Loucy (cell line): ENCODE results near the gene LAMC3.
A peak's percentile ranks its signal among the peaks of the same experiment; 100 is the strongest.

Experiments
- H2AFZ ChIP-seq: fragments of 200-600 bp; sonication (generic); 2 replicates; pipeline ENCODE4 v1.6.0; 2016; ENCODE audit warnings: antibody characterized with exemption, mild to moderate bottlenecking, low read length, moderate library complexity
- H3F3A ChIP-seq: fragments of 200-600 bp; 2 replicates; pipeline ENCODE4 v1.6.0; 2016; ENCODE audit warnings: antibody characterized with exemption, low read depth, mild to moderate bottlenecking
- H3K27me3 ChIP-seq: fragments of 200-600 bp; sonication (generic); 2 replicates; pipeline ENCODE4 v1.6.1; 2014; ENCODE audit warnings: low read length, mild to moderate bottlenecking; ENCODE audit not compliant: insufficient read depth, poor library complexity, severe bottlenecking
- H3K36me3 ChIP-seq: fragments of 200-600 bp; sonication (generic); 2 replicates; pipeline ENCODE4 v1.6.1; 2016; ENCODE audit warnings: low read length; ENCODE audit not compliant: insufficient read depth
- H3K4me1 ChIP-seq: fragments of 200-600 bp; sonication (generic); 2 replicates; pipeline ENCODE4 v1.5.1; 2014; ENCODE audit warnings: low read length, mild to moderate bottlenecking; ENCODE audit not compliant: insufficient read depth, poor library complexity, severe bottlenecking
- H3K4me2 ChIP-seq: fragments of 200-600 bp; sonication (generic); 2 replicates; pipeline ENCODE4 v1.6.0; 2014; ENCODE audit warnings: antibody characterized with exemption, low read length, low read depth, mild to moderate bottlenecking; ENCODE audit not compliant: poor library complexity, severe bottlenecking
- H3K4me3 ChIP-seq: fragments of 200-600 bp; sonication (generic); 2 replicates; pipeline ENCODE4 v1.5.1; 2014; ENCODE audit warnings: low read length, mild to moderate bottlenecking, mixed read lengths; ENCODE audit not compliant: poor library complexity, severe bottlenecking
- H3K79me2 ChIP-seq: fragments of 200-600 bp; sonication (generic); 2 replicates; pipeline ENCODE4 v1.6.1; 2014; ENCODE audit warnings: low read length; ENCODE audit not compliant: insufficient read depth
- H3K9ac ChIP-seq: fragments of 200-600 bp; sonication (generic); 2 replicates; pipeline ENCODE4 v1.6.0; 2014; ENCODE audit warnings: mild to moderate bottlenecking, low read depth, low read length, moderate library complexity; ENCODE audit not compliant: poor library complexity, severe bottlenecking
- H3K9me2 ChIP-seq: fragments of 200-600 bp; sonication (generic); replicated peaks from 2 replicates; pipeline ENCODE4 v1.6.1; 2016; ENCODE audit warnings: low read depth, low read length, mixed read lengths
- H3K9me3 ChIP-seq: fragments of 200-600 bp; sonication (generic); 2 replicates; pipeline ENCODE4 v1.6.1; 2014; ENCODE audit warnings: mild to moderate bottlenecking, antibody characterized with exemption, low read length, low read depth; ENCODE audit not compliant: insufficient read depth
- H4K20me1 ChIP-seq: fragments of 200-600 bp; sonication (generic); 2 replicates; pipeline ENCODE4 v1.6.0; 2014; ENCODE audit warnings: antibody characterized with exemption, low read length, mild to moderate bottlenecking; ENCODE audit not compliant: insufficient read depth, poor library complexity, severe bottlenecking
- EZH2phosphoT487 ChIP-seq: fragments of 200-600 bp; IDR thresholded peaks from 2 replicates; pipeline ENCODE4 v1.6.1; 2018; ENCODE audit warnings: antibody characterized with exemption, mild to moderate bottlenecking, moderate library complexity, borderline replicate concordance
- TF ChIP-seq, protein P1 (sequence below): fragments of 200-600 bp; sonication (generic); conservative IDR thresholded peaks from 2 replicates; pipeline ENCODE4 v1.5.1; 2014; ENCODE audit warnings: mild to moderate bottlenecking, antibody characterized with exemption, low read length

Gene LAMC3

DNA sequence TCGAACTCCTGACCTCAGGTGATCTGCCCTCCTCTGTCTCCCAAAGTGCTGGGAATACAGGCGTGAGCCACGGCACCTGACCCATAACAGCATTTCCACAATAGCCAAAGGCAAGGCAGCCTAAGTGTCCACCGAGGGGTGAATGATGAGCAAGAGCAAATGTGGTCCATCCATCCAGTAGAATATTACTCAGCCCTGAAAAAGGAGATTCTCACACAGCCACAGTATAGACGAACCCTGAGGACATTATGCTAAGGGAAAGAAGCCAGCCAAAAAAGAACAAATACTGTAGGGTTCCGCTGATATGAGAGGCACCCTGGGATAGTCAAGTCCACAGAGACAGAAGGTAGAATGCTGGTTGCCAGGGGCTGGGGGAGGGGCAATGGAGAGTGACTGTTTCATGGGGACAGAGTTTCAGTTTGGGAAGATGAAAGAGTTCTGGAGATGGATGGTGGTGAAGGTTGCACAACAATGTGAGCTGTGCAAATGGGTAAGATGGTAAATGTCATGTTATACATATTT is 7.0 kb downstream of the LAMC3 start:
- H2AFZ ChIP-seq = no peak overlapping the region
- H3F3A ChIP-seq = no peaks in the 10 kb centered on the region
- no peak for TF ChIP-seq EZH2phosphoT487
- TF ChIP-seq, protein P1, sequence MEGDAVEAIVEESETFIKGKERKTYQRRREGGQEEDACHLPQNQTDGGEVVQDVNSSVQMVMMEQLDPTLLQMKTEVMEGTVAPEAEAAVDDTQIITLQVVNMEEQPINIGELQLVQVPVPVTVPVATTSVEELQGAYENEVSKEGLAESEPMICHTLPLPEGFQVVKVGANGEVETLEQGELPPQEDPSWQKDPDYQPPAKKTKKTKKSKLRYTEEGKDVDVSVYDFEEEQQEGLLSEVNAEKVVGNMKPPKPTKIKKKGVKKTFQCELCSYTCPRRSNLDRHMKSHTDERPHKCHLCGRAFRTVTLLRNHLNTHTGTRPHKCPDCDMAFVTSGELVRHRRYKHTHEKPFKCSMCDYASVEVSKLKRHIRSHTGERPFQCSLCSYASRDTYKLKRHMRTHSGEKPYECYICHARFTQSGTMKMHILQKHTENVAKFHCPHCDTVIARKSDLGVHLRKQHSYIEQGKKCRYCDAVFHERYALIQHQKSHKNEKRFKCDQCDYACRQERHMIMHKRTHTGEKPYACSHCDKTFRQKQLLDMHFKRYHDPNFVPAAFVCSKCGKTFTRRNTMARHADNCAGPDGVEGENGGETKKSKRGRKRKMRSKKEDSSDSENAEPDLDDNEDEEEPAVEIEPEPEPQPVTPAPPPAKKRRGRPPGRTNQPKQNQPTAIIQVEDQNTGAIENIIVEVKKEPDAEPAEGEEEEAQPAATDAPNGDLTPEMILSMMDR = no peak
- no peaks in the 10 kb centered on the region for H3K9me2 ChIP-seq
- H3K4me2 ChIP-seq = no peak overlapping the region
- H3K4me1 ChIP-seq = no peaks in the 10 kb centered on the region
- H4K20me1 ChIP-seq = no peaks in the 10 kb centered on the region
- no peaks in the 10 kb centered on the region for H3K36me3 ChIP-seq
- H3K79me2 ChIP-seq = no peaks in the 10 kb centered on the region
- H3K9me3 ChIP-seq = no peaks in the 10 kb centered on the region
- no peak overlapping the region for H3K4me3 ChIP-seq
- H3K27me3 ChIP-seq = no peaks in the 10 kb centered on the region
- H3K9ac ChIP-seq = no peak overlapping the region

DNA sequence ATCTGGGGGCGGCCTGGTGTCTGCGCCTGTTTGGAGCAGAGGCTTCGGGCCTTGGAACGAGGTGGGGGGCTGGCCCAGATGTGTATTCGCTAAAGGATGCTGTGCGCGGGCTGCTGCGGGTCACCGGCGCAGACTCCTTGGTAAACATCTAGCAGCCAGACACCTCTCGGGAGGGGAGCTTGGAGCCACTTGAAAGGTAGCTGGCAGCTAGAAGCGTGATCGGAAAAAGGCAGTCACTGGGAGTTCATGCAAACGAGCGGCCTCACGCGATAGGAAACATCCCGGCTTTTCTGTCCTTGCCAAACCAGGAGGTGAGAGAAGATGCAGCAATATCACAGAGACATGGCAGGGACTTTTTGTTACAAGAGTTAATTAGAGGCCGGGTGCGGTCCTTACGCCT is 8.1 kb downstream of the LAMC3 start:
- H3K36me3 ChIP-seq = no peaks in the 10 kb centered on the region
- no peaks in the 10 kb centered on the region for H3K4me1 ChIP-seq
- no peaks in the 10 kb centered on the region for H3F3A ChIP-seq
- H4K20me1 ChIP-seq = no peaks in the 10 kb centered on the region
- no peak overlapping the region for H3K4me2 ChIP-seq
- no peak overlapping the region for H3K4me3 ChIP-seq
- H3K27me3 ChIP-seq = no peaks in the 10 kb centered on the region
- TF ChIP-seq, protein P1 = no peak
- no peak for TF ChIP-seq EZH2phosphoT487
- no peaks in the 10 kb centered on the region for H3K79me2 ChIP-seq
- H3K9me2 ChIP-seq = no peaks in the 10 kb centered on the region
- H2AFZ ChIP-seq = no peak overlapping the region
- no peaks in the 10 kb centered on the region for H3K9me3 ChIP-seq
- H3K9ac ChIP-seq = no peak overlapping the region

DNA sequence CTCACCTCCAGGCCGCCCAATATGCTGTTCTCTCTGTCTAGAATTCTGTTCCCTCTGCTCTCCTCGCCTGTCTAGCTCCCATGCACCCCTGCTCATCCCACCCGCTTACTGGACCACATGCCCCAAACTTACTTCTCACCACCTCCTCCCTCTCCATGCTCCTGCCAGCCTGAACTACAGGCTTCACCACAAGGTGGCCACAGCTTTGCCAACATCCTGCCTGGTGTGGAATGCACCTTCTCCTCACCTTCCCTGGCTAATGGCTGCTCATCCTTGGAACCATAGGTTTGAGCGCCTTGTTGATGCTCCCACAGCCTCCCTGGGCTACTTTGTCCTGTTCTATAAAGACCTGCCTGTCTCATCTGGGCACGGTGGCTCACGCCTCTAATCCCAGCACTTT is 9.6 kb downstream of the LAMC3 start:
- Histone ChIP-seq H3K4me1 (no peaks in the 10 kb centered on the region), H4K20me1 (no peaks in the 10 kb centered on the region), H3F3A (no peaks in the 10 kb centered on the region), H3K9me3 (no peaks in the 10 kb centered on the region), H3K9me2 (no peaks in the 10 kb centered on the region), H3K4me2 (no peak overlapping the region), H3K79me2 (no peaks in the 10 kb centered on the region), H2AFZ (no peak overlapping the region), H3K4me3 (no peak overlapping the region), H3K36me3 (no peaks in the 10 kb centered on the region), H3K9ac (no peak overlapping the region), H3K27me3 (no peaks in the 10 kb centered on the region)
- TF ChIP-seq, protein P1 = peak; percentile 28; the same call in 1 of the 2 replicates
- TF ChIP-seq EZH2phosphoT487 = no peak
